HEK293 (cell line): Measurements from ENCODE around the gene C1RL.

ENCODE experiments used
- ELK4 ChIP-seq: IDR thresholded peaks from 2 replicates; pipeline ENCODE4 v1.6.1; 2011; ENCODE audit warnings: mild to moderate bottlenecking, low read depth, low read length, borderline replicate concordance
- FEZF1 ChIP-seq: fragments of 450-650 bp; formaldehyde crosslinking; IDR thresholded peaks from 2 replicates; pipeline ENCODE4 v1.5.1; 2016; ENCODE audit warnings: missing biosample characterization, missing genetic modification characterization
- GLIS2 ChIP-seq: fragments of 450-650 bp; formaldehyde crosslinking; IDR thresholded peaks from 2 replicates; pipeline ENCODE4 v1.5.1; 2016; ENCODE audit warnings: missing biosample characterization, missing genetic modification characterization
- INSM2 ChIP-seq: fragments of 450-650 bp; formaldehyde crosslinking; IDR thresholded peaks from 2 replicates; pipeline ENCODE4 v1.5.1; 2016; ENCODE audit warnings: missing biosample characterization, missing genetic modification characterization
- PRDM4 ChIP-seq: fragments of 450-650 bp; formaldehyde crosslinking; IDR thresholded peaks from 2 replicates; pipeline ENCODE4 v1.5.1; 2017; ENCODE audit warnings: missing biosample characterization, missing genetic modification characterization
- SETDB1 ChIP-seq: IDR thresholded peaks from one replicate; pipeline ENCODE4 v1.6.1; 2017; ENCODE audit warnings: mild to moderate bottlenecking, low read length, moderate library complexity, mixed read lengths; ENCODE audit not compliant: insufficient read length
- SP7 ChIP-seq: fragments of 450-650 bp; formaldehyde crosslinking; IDR thresholded peaks from 2 replicates; pipeline ENCODE4 v1.5.1; 2016; ENCODE audit warnings: missing biosample characterization, missing genetic modification characterization
- ZNF121 ChIP-seq: fragments of 450-650 bp; formaldehyde crosslinking; IDR thresholded peaks from 2 replicates; pipeline ENCODE4 v1.5.1; 2016; ENCODE audit warnings: missing biosample characterization, missing genetic modification characterization
- ZNF133 ChIP-seq: fragments of 450-650 bp; formaldehyde crosslinking; IDR thresholded peaks from 2 replicates; pipeline ENCODE4 v1.5.1; 2016; ENCODE audit warnings: missing biosample characterization, missing genetic modification characterization
- ZNF292 ChIP-seq: fragments of 450-650 bp; formaldehyde crosslinking; IDR thresholded peaks from 2 replicates; pipeline ENCODE4 v1.5.1; 2016; ENCODE audit warnings: low read depth, missing biosample characterization, missing genetic modification characterization, borderline replicate concordance
- ZNF398 ChIP-seq: fragments of 450-650 bp; formaldehyde crosslinking; IDR thresholded peaks from 2 replicates; pipeline ENCODE4 v1.5.1; 2017; ENCODE audit warnings: missing biosample characterization, missing genetic modification characterization
- ZNF433 ChIP-seq: fragments of 450-650 bp; formaldehyde crosslinking; IDR thresholded peaks from 2 replicates; pipeline ENCODE4 v1.5.1; 2016; ENCODE audit warnings: missing biosample characterization, missing genetic modification characterization, low read depth
- ZNF513 ChIP-seq: fragments of 450-650 bp; IDR thresholded peaks from 2 replicates; pipeline ENCODE4 v1.5.1; 2018; ENCODE audit warnings: missing biosample characterization, missing genetic modification characterization
- ZNF514 ChIP-seq: fragments of 450-650 bp; formaldehyde crosslinking; IDR thresholded peaks from 2 replicates; pipeline ENCODE4 v1.5.1; 2016; ENCODE audit warnings: missing biosample characterization, missing genetic modification characterization
- ZNF600 ChIP-seq: fragments of 450-650 bp; formaldehyde crosslinking; IDR thresholded peaks from 2 replicates; pipeline ENCODE4 v1.5.1; 2016; ENCODE audit warnings: missing biosample characterization, missing genetic modification characterization
- ZNF624 ChIP-seq: fragments of 450-650 bp; formaldehyde crosslinking; IDR thresholded peaks from 2 replicates; pipeline ENCODE4 v1.5.1; 2017; ENCODE audit warnings: missing biosample characterization, missing genetic modification characterization
- ZNF639 ChIP-seq: fragments of 450-650 bp; formaldehyde crosslinking; IDR thresholded peaks from 2 replicates; pipeline ENCODE4 v1.5.1; 2016; ENCODE audit warnings: missing biosample characterization, missing genetic modification characterization
- ZNF654 ChIP-seq: fragments of 450-650 bp; formaldehyde crosslinking; IDR thresholded peaks from 2 replicates; pipeline ENCODE4 v1.5.1; 2016; ENCODE audit warnings: low read depth, missing biosample characterization, missing genetic modification characterization
- ZNF692 ChIP-seq: fragments of 450-650 bp; formaldehyde crosslinking; IDR thresholded peaks from 2 replicates; pipeline ENCODE4 v1.5.1; 2016; ENCODE audit warnings: missing biosample characterization, missing genetic modification characterization
- ZSCAN18 ChIP-seq: fragments of 450-650 bp; formaldehyde crosslinking; IDR thresholded peaks from 2 replicates; pipeline ENCODE4 v1.5.1; 2016; ENCODE audit warnings: missing biosample characterization, missing genetic modification characterization
- TF ChIP-seq, protein P1 (sequence below): fragments of 450-650 bp; formaldehyde crosslinking; IDR thresholded peaks from 2 replicates; pipeline ENCODE4 v1.5.1; 2016; ENCODE audit warnings: missing biosample characterization, missing genetic modification characterization
- TF ChIP-seq, protein P2 (sequence below): fragments of 450-650 bp; formaldehyde crosslinking; IDR thresholded peaks from 2 replicates; pipeline ENCODE4 v1.5.1; 2016; ENCODE audit warnings: missing biosample characterization, missing genetic modification characterization

Gene C1RL

DNA sequence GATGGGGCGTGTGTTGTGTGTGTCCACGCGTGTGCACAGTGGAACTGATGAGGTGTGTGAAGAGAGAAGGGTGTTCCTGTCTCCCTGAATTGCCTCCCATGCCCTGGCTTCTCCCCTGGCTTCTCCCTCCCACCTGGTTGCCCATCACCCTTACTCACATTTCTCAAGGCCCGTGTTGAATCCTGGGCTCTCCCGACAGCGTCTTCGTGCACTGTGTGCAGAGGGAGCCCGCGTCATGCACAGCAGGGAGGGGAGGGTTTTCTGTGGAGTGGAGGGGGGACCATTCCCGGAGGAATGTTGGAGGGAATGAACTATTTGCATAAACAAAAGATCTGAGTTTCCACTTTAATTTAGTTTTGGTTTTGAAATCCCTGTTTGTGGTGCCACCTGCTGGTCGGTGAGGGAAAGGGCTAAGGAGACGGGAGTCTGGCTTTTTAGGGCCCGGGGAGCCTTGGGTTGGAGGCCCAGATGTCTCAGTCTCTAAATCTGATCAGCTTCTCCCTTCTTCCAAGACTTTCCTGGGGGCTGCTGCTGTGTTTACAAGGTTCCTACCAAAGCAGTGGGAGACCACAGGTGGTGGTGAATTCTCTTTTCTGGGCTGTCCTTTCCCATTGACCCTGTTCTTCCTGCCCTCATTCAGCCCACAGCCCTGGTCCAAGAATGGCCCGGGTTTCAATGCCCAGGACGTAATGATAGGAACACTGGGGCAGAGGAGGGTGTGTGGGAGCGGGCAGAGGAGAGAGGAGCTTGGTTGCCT lies 16.6 kb downstream of the C1RL start, which contains the start of gene C1R (continued):
- TF ChIP-seq ZNF398 (tag by site-specific recombination) (peak; percentile 96), SP7 (tag by site-specific recombination) (0 out of 2 replicates have a peak, but pooled peaks have one; percentile 9), ZNF654 (tag by site-specific recombination) (peak; percentile 87), ZNF624 (tag by site-specific recombination) (no peak), ZNF513 (tag by site-specific recombination) (no peak), ZNF639 (no peak), SETDB1 (no peak), ZNF433 (tag by site-specific recombination) (no peak), ZNF292 (no peak), GLIS2 (no peak), ZNF692 (tag by site-specific recombination) (peak; percentile 94), INSM2 (tag by site-specific recombination) (no peak), ZNF600 (tag by site-specific recombination) (no peak), FEZF1 (tag by site-specific recombination) (no peak), ELK4 (no peak), ZNF514 (tag by site-specific recombination) (no peak), ZNF133 (tag by site-specific recombination) (no peak), ZNF121 (tag by site-specific recombination) (no peak), ZSCAN18 (tag by site-specific recombination) (no peak), PRDM4 (no peak)
- TF ChIP-seq, protein P1, sequence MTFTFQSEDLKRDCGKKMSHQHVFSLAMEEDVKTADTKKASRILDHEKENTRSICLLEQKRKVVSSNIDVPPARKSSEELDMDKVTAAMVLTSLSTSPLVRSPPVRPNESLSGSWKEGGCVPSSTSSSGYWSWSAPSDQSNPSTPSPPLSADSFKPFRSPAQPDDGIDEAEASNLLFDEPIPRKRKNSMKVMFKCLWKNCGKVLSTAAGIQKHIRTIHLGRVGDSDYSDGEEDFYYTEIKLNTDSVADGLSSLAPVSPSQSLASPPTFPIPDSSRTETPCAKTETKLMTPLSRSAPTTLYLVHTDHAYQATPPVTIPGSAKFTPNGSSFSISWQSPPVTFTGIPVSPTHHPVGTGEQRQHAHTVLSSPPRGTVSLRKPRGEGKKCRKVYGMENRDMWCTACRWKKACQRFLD (tag by site-specific recombination), result no peak
- TF ChIP-seq, protein P2, sequence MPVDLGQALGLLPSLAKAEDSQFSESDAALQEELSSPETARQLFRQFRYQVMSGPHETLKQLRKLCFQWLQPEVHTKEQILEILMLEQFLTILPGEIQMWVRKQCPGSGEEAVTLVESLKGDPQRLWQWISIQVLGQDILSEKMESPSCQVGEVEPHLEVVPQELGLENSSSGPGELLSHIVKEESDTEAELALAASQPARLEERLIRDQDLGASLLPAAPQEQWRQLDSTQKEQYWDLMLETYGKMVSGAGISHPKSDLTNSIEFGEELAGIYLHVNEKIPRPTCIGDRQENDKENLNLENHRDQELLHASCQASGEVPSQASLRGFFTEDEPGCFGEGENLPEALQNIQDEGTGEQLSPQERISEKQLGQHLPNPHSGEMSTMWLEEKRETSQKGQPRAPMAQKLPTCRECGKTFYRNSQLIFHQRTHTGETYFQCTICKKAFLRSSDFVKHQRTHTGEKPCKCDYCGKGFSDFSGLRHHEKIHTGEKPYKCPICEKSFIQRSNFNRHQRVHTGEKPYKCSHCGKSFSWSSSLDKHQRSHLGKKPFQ (tag by site-specific recombination), result no peak
